Measurements from ENCODE around the gene HIBCH. TPM values are rescaled to one million over a fixed set of nuclear protein-coding genes. Genes with fewer than 3 reads are reported as not detected.

The HIBCH gene
- total and polyA plus RNA-seq, 2 of the 13 experiments (the other 11 are each of a cell fraction or from before 2014, with no cell fraction given), result 18.8 to 49.5 TPM

DNA sequence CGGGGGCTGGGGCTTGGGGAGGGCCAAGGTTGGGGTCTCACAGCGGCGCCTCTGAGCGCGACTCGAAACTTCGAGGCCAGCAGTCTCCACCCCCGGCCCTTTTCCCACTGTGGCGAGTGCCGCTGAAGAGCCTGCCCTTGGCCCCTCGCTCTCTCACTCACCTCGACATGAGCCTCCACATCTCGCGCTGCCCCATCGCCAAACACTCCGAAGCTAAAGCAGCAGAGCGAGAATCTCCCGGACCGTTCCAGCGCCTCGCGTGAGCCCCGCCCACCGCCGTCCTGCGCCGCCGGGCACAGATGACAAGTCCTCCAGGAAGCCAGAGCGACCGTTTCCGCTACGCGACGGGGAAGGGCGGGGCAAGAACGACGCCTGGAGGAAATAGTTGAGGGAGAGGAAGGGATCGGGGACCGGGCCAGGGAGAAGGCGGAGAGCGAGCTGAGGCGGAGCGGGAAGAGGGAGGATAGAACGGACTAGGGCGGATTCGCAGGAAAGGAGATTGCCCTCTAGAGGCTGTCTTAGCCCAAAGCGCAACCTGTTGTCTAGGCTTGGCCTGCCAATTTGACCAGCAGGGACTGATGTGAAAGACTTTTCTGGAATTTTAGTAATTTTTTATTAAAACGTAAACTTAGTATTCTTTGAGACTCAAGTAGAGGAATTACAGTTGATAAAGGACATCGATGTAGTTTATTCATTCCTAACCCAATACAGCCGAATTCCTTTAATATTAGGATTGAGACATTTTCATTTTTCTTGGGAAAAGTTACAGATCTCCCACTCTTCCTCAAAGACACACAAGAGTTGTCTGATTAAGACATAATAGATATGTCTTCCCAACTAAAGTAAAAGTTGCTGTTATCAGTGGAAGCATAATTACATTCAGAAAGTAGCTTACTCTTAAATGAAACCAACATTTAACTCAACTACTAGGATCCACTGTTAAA is at the start of gene HIBCH (continued):
- no peak for TF ChIP-seq ZMAT5 (CRISPR knock-in tag; IDR thresholded peaks at IDR 0.05; ENCODE audit: borderline replicate concordance, low read depth)
- no peak for TF ChIP-seq MAF1 (CRISPR knock-in tag; IDR thresholded peaks at IDR 0.05; ENCODE audit: borderline replicate concordance)
- TF ChIP-seq, protein P1, sequence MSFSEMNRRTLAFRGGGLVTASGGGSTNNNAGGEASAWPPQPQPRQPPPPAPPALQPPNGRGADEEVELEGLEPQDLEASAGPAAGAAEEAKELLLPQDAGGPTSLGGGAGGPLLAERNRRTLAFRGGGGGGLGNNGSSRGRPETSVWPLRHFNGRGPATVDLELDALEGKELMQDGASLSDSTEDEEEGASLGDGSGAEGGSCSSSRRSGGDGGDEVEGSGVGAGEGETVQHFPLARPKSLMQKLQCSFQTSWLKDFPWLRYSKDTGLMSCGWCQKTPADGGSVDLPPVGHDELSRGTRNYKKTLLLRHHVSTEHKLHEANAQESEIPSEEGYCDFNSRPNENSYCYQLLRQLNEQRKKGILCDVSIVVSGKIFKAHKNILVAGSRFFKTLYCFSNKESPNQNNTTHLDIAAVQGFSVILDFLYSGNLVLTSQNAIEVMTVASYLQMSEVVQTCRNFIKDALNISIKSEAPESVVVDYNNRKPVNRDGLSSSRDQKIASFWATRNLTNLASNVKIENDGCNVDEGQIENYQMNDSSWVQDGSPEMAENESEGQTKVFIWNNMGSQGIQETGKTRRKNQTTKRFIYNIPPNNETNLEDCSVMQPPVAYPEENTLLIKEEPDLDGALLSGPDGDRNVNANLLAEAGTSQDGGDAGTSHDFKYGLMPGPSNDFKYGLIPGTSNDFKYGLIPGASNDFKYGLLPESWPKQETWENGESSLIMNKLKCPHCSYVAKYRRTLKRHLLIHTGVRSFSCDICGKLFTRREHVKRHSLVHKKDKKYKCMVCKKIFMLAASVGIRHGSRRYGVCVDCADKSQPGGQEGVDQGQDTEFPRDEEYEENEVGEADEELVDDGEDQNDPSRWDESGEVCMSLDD (CRISPR knock-in tag; IDR thresholded peaks at IDR 0.05; ENCODE audit: borderline replicate concordance), result no peak
- TF ChIP-seq ZNF552 (CRISPR knock-in tag; IDR thresholded peaks at IDR 0.05; ENCODE audit: borderline replicate concordance), result no peak
- TF ChIP-seq MIXL1 (CRISPR knock-in tag; IDR thresholded peaks at IDR 0.05), result peak; percentile 88
- TF ChIP-seq MED13 (CRISPR knock-in tag; IDR thresholded peaks at IDR 0.05), result no peak; the same call in 1 of the 2 replicates
- TF ChIP-seq MYC (CRISPR knock-in tag; IDR thresholded peaks at IDR 0.05; ENCODE audit: borderline replicate concordance), result peak; percentile 73; the same call in 1 of the 2 replicates
- peak; percentile 55; the same call in 1 of the 2 replicates for TF ChIP-seq ZBTB3 (CRISPR knock-in tag; IDR thresholded peaks at IDR 0.05; ENCODE audit: borderline replicate concordance, low read depth)
- peak; percentile 96 for TF ChIP-seq TOPORS (CRISPR knock-in tag; IDR thresholded peaks at IDR 0.05)
- TF ChIP-seq SMARCC2 (IDR thresholded peaks at IDR 0.05), result no peak
- TF ChIP-seq RARA (CRISPR knock-in tag; IDR thresholded peaks at IDR 0.05), result peak; percentile 60
- TF ChIP-seq, protein P2, sequence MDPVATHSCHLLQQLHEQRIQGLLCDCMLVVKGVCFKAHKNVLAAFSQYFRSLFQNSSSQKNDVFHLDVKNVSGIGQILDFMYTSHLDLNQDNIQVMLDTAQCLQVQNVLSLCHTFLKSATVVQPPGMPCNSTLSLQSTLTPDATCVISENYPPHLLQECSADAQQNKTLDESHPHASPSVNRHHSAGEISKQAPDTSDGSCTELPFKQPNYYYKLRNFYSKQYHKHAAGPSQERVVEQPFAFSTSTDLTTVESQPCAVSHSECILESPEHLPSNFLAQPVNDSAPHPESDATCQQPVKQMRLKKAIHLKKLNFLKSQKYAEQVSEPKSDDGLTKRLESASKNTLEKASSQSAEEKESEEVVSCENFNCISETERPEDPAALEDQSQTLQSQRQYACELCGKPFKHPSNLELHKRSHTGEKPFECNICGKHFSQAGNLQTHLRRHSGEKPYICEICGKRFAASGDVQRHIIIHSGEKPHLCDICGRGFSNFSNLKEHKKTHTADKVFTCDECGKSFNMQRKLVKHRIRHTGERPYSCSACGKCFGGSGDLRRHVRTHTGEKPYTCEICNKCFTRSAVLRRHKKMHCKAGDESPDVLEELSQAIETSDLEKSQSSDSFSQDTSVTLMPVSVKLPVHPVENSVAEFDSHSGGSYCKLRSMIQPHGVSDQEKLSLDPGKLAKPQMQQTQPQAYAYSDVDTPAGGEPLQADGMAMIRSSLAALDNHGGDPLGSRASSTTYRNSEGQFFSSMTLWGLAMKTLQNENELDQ (CRISPR knock-in tag; IDR thresholded peaks at IDR 0.05; ENCODE audit: borderline replicate concordance), result no peak
- no peak for TF ChIP-seq SP1 (IDR thresholded peaks at IDR 0.05)
- TF ChIP-seq SP1 (CRISPR knock-in tag; IDR thresholded peaks at IDR 0.05), result peak; percentile 93
- TF ChIP-seq ZNF441 (CRISPR knock-in tag; IDR thresholded peaks at IDR 0.05; ENCODE audit: borderline replicate concordance), result peak; percentile 96
- no peak for TF ChIP-seq NFE2 (CRISPR knock-in tag; IDR thresholded peaks at IDR 0.05)
- TF ChIP-seq TEAD3 (CRISPR knock-in tag; optimal IDR thresholded peaks at IDR 0.05; ENCODE audit: borderline replicate concordance), result peak; percentile 97
- no peak for TF ChIP-seq FOXK2 (IDR thresholded peaks at IDR 0.05)
- TF ChIP-seq BHLHE40 (IDR thresholded peaks at IDR 0.05; ENCODE audit: low read length), result no peak; the same call in 1 of the 2 replicates
- TF ChIP-seq ZSCAN12 (CRISPR knock-in tag; IDR thresholded peaks at IDR 0.05), result no peak
- TF ChIP-seq PCBP1 (IDR thresholded peaks at IDR 0.05; ENCODE audit: borderline replicate concordance, low read depth, low read length), result peak; percentile 92; the same call in 1 of the 2 replicates
- no peak for TF ChIP-seq ZNF207 (IDR thresholded peaks at IDR 0.05; ENCODE audit: borderline replicate concordance)
- TF ChIP-seq ZNF33A (CRISPR knock-in tag; IDR thresholded peaks at IDR 0.05; ENCODE audit: borderline replicate concordance), result no peak
- TF ChIP-seq MAFG (CRISPR knock-in tag; IDR thresholded peaks at IDR 0.05), result no peak
- peak; percentile 71; the same call in 1 of the 2 replicates for TF ChIP-seq ZNF431 (CRISPR knock-in tag; IDR thresholded peaks at IDR 0.05; ENCODE audit: borderline replicate concordance, low read depth)
